ENCODE results near the gene RNASEH2C.
"Not testable (repeated sequence)": the region's sequence is repeated elsewhere in the genome, so short reads cannot be mapped to it uniquely, and the experiment has no call there.

The RNASEH2C gene

DNA sequence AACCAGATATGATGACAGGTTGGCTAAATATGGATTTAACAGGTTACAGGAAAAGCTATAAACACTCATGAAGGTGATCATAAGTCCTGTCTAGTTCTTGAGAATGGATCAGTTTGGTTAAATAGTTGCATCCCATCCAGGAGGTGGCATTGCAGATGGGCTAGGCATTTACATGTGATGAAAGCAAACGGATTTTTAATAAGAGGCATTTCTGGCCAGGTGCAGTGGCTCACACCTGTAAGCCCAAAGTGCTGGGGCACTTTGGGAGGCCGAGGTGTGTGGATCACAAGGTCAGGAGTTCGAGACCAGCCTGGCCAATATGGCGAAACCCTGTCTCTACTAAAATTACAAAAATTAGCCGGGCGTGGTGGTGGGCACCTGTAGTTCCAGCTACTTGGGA is 37.1 kb downstream of the RNASEH2C start:
- not testable (repeated sequence) for DNase-seq (ENCODE audit: low read depth)

DNA sequence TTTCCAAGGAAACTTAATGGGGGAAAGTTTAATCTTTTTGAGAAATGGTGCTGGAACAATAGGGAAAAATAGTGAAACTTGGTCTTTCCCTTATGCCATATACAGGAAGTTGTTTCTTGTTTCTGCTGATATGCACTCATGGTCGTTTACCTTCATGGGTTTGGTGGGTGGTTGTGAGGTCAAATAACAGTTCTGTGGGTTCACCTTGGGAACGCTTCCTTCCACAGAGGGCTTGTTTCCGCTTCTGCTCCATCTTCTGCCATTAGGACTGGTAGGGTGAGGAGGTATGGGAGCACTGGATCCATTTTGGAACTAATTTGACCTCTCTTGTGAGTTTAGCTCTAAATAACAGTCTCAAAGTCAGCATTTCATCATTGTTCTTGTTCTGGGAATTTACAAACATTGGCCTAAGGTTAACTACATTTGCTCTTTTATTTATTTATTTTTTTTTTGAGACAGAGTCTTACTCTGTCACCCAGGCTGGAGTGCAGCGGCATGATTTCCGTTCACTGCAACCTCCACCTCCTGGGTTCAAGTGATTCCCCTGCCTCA is 40.3 kb downstream of the RNASEH2C start:
- no peak for DNase-seq (ENCODE audit: low read depth)

DNA sequence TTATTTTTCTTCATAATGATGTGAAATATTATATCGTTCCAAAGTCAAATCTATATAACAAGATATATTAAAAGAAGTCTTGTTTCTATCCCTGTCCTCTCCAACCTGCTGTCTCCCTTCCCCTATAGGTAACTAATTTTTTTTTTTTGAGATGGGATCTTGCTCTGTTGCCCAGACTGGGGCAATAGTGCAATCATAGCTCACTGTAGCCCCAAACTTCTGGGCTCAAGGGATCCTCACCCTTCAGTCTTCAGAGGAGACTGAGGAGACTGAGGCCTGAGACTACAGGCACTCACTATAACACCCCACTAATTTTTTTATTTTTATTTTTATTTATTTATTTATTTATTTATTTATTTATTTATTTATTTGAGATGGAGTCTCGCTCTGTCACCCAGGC is 47.6 kb downstream of the RNASEH2C start:
- DNase-seq (ENCODE audit: low read depth), result no peak

DNA sequence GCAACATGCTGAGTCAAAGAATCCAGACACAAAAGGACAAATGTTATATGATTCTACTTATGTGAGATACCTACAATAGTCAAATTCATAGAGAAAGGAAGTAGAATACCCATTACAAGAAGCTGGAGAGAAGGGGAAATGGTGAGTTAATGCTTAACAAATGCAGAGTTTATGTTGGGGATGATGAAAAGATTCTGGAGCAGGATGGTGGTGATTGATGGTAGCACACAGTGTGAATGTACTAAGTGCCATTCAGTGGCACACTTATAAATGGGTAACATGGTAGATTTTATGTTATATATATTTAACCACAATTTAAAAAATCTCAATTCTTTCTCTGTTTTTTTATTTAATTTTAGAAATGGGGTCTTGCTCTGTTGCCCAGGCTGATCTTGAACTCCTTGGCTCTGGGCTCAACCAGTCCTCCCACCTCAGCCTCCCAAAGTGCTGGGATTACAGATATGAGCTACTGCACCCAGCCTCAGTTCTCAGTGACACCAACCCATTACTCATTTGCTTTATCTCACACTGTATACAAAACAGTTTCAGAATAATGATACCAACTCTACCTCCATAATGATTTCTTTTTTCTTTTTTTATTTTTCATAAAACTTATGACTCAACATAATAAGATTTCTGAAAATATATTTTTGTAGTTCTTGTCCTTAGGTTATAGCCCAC is 48.3 kb downstream of the RNASEH2C start:
- no peak for DNase-seq (ENCODE audit: low read depth)

Data from activated T-cell treated with anti-CD3 and anti-CD28 coated beads for 1 hour (primary cell).